Left lung (tissue), 10 donors: ENCODE measurements around the gene COL16A1. TPM values are rescaled to one million over a fixed set of nuclear protein-coding genes. Genes with fewer than 3 reads are reported as not detected.

Experiments
- ATAC-seq: fragments of 200-7000 bp; cut with Tn5 transposase; one replicate; pipeline ENCODE4 v1.9.1; 2020; ENCODE audit warnings: moderate library complexity
- DNase-seq, 4 donors: peaks; one replicate each; pipeline ENCODE4 v3.0.0-alpha.2; 2013 to 2020
- H3K27ac ChIP-seq, 2 donors: fragments of 200-600 bp; sonication (generic) in 1 of 2; one replicate each; pipeline versions ENCODE4 v1.5.0 to v1.8.0; 2020 to 2021
- H3K27me3 ChIP-seq, 2 donors: fragments of 200-600 bp; sonication (generic) in 1 of 2; one replicate each; pipeline versions ENCODE4 v1.5.0 to v1.8.0; 2020 to 2021
- H3K36me3 ChIP-seq, 2 donors: fragments of 200-600 bp; sonication (generic) in 1 of 2; one replicate each; pipeline versions ENCODE4 v1.5.0 to v1.8.0; 2020 to 2021
- H3K4me1 ChIP-seq, 2 donors: fragments of 200-600 bp; one replicate each; pipeline ENCODE4 v1.8.0; 2021
- H3K4me3 ChIP-seq, 2 donors: fragments of 200-600 bp; sonication (generic) in 1 of 2; one replicate each; pipeline versions ENCODE4 v1.5.0 to v1.8.0; 2020 to 2021; ENCODE audit warnings: mild to moderate bottlenecking in 1 of 2
- H3K9me3 ChIP-seq, 2 donors: fragments of 200-600 bp; sonication (generic) in 1 of 2; one replicate each; pipeline versions ENCODE4 v1.5.0 to v1.8.0; 2020 to 2021
- CTCF ChIP-seq, 2 donors: fragments of 200-600 bp; sonication (generic) in 1 of 2; IDR thresholded peaks; one replicate each; pipeline versions ENCODE4 v1.5.0 to v1.8.0; 2021; ENCODE audit warnings: antibody characterized with exemption in 2 of 2
- intact Hi-C, 2 donors: fragments of 100-400 bp; cut with DNase I; formaldehyde crosslinking; loops; one replicate each; pipeline versions ENCODE4 v1.11.2 to v1.14.2; 2022
- polyA plus RNA-seq, 6 donors: library from polyadenylated mRNA; unstranded; fragments of 120-200 nt; gene quantifications; one replicate each; pipeline ENCODE4 v1.2.1, GENCODE V29; 2013; ENCODE audit not compliant: insufficient read length in 6 of 6
- total RNA-seq, 2 donors: library from RNA; stranded (reverse); fragmentation: NEBNext Ultra II Directional; extraction: Animal tissue kit (Norgen Biotek cat#: 25700); gene quantifications; one replicate each; pipeline ENCODE4 v1.2.1, GENCODE V29; 2021
- donor health status: DM: no; HTN: yes; CAD: no.
- donor health status: DM: no; HTN: no; CAD: no.

The COL16A1 gene
- total and polyA plus RNA-seq, 8 donors, result 64.8 to 177 (median 118) TPM

GRCh38 chr1:31695327-31695726, 8.5 kb downstream of the COL16A1 start:
- no peak for TF ChIP-seq CTCF (IDR thresholded peaks at IDR 0.05)
- H3K36me3 ChIP-seq, result no peaks in the 10 kb centered on the region
- peaks cover 0 to 24% of the 10 kb centered on the region in 2 donors for H3K27me3 ChIP-seq
- H3K4me3 ChIP-seq, result no peak overlapping the region
- intact Hi-C loops, result no loop called here
- no peak overlapping the region for H3K27ac ChIP-seq
- H3K4me1 ChIP-seq, result no peaks in the 10 kb centered on the region
- no peaks in the 10 kb centered on the region for H3K9me3 ChIP-seq
- no peak for DNase-seq
- ATAC-seq, result no peak

- H3K9me3 ChIP-seq, result no peaks in the 10 kb centered on the region
- H3K36me3 ChIP-seq, result no peaks in the 10 kb centered on the region
- DNase-seq (no peak), ATAC-seq (no peak)
- H3K4me1 ChIP-seq, result no peaks in the 10 kb centered on the region
- intact Hi-C loops, result no loop called here
- no peak overlapping the region for H3K27ac ChIP-seq
- TF ChIP-seq CTCF (IDR thresholded peaks at IDR 0.05), result no peak
- peaks cover 0 to 24% of the 10 kb centered on the region in 2 donors for H3K27me3 ChIP-seq
- H3K4me3 ChIP-seq, result no peak overlapping the region
These were observed 8.9 kb downstream of the COL16A1 start for GRCh38 chr1:31694964-31695313.

- Histone ChIP-seq H3K36me3 (no peaks in the 10 kb centered on the region), H3K4me3 (no peak overlapping the region)
- intact Hi-C loops, result no loop called here
These were observed 9.5 kb downstream of the COL16A1 start for GRCh38 chr1:31694069-31694963.

GRCh38 chr1:31693231-31693630, 10.6 kb downstream of the COL16A1 start:
- H3K9me3 ChIP-seq, result no peaks in the 10 kb centered on the region
- intact Hi-C loops, result no loop called here
- H3K27ac ChIP-seq, result no peak overlapping the region
- no peak for ATAC-seq
- no peak for DNase-seq
- no peak for TF ChIP-seq CTCF (IDR thresholded peaks at IDR 0.05)
- H3K4me3 ChIP-seq, result no peak overlapping the region
- H3K4me1 ChIP-seq, result no peaks in the 10 kb centered on the region
- no peaks in the 10 kb centered on the region for H3K36me3 ChIP-seq
- H3K27me3 ChIP-seq, result peaks cover 0 to 35% of the 10 kb centered on the region in 2 donors

More at GRCh38 chr1:31694069-31694963, 9.5 kb downstream of the COL16A1 start:
- H3K4me1 ChIP-seq, result no peaks in the 10 kb centered on the region
- H3K27ac ChIP-seq, result no peak overlapping the region
- H3K9me3 ChIP-seq, result no peaks in the 10 kb centered on the region
- TF ChIP-seq CTCF (IDR thresholded peaks at IDR 0.05), result no peak
- DNase-seq (no peak), ATAC-seq (no peak)
- H3K27me3 ChIP-seq, result peaks cover 0 to 25% of the 10 kb centered on the region in 2 donors

GRCh38 chr1:31691951-31692350, 11.9 kb downstream of the COL16A1 start:
- H3K27me3 ChIP-seq, result peaks cover 0 to 35% of the 10 kb centered on the region in 2 donors
- TF ChIP-seq CTCF (IDR thresholded peaks at IDR 0.05), result no peak
- H3K4me1 ChIP-seq, result no peaks in the 10 kb centered on the region
- intact Hi-C loops, result no loop called here
- no peak for DNase-seq
- H3K27ac ChIP-seq, result no peak overlapping the region
- no peaks in the 10 kb centered on the region for H3K9me3 ChIP-seq
- no peaks in the 10 kb centered on the region for H3K36me3 ChIP-seq
- ATAC-seq, result no peak
- H3K4me3 ChIP-seq, result no peak overlapping the region
